Activated naive CD4-positive, alpha-beta T cell treated with anti-CD3 and anti-CD28 coated beads for 36 hours (primary cell): ENCODE measurements around the gene GINM1. TPM values are rescaled to one million over a fixed set of nuclear protein-coding genes. Genes with fewer than 3 reads are reported as not detected.
A peak's percentile ranks its signal among the peaks of the same experiment; 100 is the strongest.

Source experiments
- CTCF ChIA-PET: fragments of 350-600 bp; sonication (Branson Sonifier 250); formaldehyde crosslinking; loops from one replicate; lab custom pipeline; 2021; ENCODE audit warnings: antibody characterized with exemption; lab: Charles Lee
- DNase-seq: peaks from one replicate; pipeline ENCODE4 v3.0.0-alpha.2; 2020
- H3K27ac Mint-ChIP-seq: one replicate; pipeline ENCODE4 v1.8.0; 2021; ENCODE audit warnings: mild to moderate bottlenecking, mixed read lengths
- H3K27me3 Mint-ChIP-seq: one replicate; pipeline ENCODE4 v1.8.0; 2021; ENCODE audit warnings: low read depth, mixed read lengths
- H3K36me3 Mint-ChIP-seq: one replicate; pipeline ENCODE4 v1.8.0; 2021; ENCODE audit warnings: low read depth, mixed read lengths
- H3K4me1 Mint-ChIP-seq: one replicate; pipeline ENCODE4 v1.8.0; 2021; ENCODE audit warnings: low read depth, mixed read lengths
- H3K4me3 Mint-ChIP-seq: one replicate; pipeline ENCODE4 v1.8.0; 2021; ENCODE audit warnings: mild to moderate bottlenecking, moderate library complexity, mixed read lengths
- H3K9me3 Mint-ChIP-seq: one replicate; pipeline ENCODE4 v1.8.0; 2021; ENCODE audit warnings: mixed read lengths
- intact Hi-C: fragments of 100-400 bp; cut with micrococcal nuclease; formaldehyde crosslinking; loops from one replicate; pipeline ENCODE4 v1.15.1; 2023
- total RNA-seq, 2 experiments: library from RNA; stranded (reverse); gene quantifications; one replicate each; pipeline ENCODE4 v1.2.3, GENCODE V29; 2021

The GINM1 gene
- total RNA-seq, 2 experiments from 2014 or later, result 17.6 to 18.4 TPM

DNA sequence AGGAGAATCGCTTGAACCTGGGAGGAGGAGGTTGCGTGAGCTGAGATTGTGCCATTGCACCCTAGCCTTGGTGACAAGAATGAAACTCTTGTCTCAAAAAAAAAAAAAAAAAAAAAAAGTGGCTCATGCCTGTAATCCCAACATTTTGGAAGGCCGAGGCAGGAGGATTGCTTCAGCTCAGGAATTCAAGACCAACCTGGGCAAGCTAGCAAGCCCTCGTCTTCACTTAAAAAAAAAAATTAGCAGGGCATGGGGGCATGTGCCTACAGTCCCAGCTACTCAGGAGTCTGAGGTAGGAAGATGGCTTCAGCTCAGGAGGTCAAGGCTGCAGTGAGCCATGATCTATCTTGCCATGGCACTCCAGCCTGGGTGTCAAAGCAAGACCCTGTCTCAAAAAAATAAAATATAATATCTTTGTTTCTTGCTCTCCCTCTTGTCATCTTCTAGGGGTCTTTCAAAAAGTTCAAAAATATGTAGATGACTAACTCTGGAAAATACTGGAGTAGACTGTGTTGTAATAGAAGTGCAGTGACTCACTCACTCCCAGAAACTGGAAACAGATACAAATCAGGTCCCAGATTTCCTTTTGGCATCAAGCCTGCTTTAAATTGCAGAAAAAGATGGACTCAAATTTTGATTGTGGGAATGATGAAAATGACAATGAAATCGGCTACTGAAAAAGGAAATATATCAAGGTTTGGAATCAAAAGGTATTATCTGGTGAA is 2.8 kb upstream of the GINM1 start:
- Mint-ChIP-seq H3K9me3 (no peaks in the 10 kb centered on the region), H3K4me1 (peaks cover 23% of the 10 kb centered on the region), H3K27ac (no peak overlapping the region), H3K4me3 (no peak overlapping the region), H3K27me3 (no peaks in the 10 kb centered on the region), H3K36me3 (no peaks in the 10 kb centered on the region)
- CTCF ChIA-PET, result interaction anchor here (0.6 to 3.3 kb wide), 6 partner anchors 9 to 527 kb away, joined by 3 to 18 read pairs (median 6); partner anchors contain the start of gene PPIL4
- intact Hi-C loops, result no loop called here
- no peak for DNase-seq

DNA sequence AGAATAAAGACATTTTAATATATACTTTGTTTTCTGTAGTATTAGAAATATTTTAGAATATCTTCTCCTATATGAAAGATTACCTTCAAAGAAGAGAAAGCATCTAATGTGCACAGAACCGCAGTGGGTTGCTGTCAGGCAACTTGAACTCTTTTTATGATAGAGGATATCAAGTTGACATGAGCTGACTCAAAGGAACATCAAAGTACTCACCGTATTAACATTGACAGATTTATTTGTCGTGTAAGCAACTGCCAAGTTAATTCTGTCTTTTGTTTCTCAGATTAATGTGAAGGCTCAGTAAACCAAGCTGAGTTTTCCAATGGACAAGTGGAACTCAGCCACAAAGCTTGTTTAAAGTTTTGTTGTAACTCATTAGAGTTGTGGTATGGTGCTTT is 2.2 kb upstream of the GINM1 start:
- Mint-ChIP-seq H3K4me3 (no peak overlapping the region), H3K27me3 (no peaks in the 10 kb centered on the region), H3K9me3 (no peaks in the 10 kb centered on the region), H3K27ac (no peak overlapping the region), H3K4me1 (peaks cover 23% of the 10 kb centered on the region), H3K36me3 (no peaks in the 10 kb centered on the region)
- no peak for DNase-seq
- intact Hi-C loops, result loop anchor here (2.0 kb wide), 1 partner anchor 359 kb away; the partner anchor contains the start of gene RAET1G
- CTCF ChIA-PET, result interaction anchor here (1.0 to 3.3 kb wide), 2 partner anchors 16 to 19 kb away, joined by 7 to 18 read pairs; partner anchors contain the start of gene PPIL4

DNA sequence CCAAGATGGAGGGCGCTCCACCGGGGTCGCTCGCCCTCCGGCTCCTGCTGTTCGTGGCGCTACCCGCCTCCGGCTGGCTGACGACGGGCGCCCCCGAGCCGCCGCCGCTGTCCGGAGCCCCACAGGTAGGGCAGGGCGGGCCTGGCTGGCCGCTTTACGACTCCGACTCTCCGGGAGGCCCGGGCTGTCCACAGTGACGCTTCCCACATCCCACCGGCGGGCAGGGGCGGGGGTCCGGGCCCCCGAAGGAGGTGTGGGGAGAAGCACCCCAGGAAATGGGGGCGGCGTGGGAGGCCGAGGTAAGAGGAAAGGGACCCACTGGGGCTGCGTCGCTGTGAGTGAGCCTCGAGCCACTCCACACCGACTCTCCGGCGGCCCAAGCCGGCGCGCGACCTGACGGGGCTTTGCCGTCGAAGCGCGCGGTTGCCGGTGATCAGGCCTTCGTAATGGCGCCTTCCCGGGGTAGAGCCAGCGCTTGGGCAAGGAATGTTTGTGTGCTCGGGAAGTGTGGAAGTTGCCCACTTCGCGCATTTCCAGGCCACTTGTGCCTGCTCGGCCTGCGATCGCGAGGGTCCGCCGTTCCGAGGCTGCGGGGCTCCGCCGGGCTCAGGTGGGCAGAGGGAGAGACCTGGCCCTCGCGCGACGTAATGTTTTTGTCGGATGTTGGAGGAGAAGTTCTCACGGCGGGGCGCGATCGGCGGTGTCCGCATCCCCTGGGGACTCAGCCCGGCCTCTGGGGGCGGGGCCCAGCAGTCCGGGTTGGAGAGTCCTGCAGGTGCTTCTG is 427 bp downstream of the GINM1 start:
- Mint-ChIP-seq H3K9me3 (no peaks in the 10 kb centered on the region), H3K4me1 (peaks cover 28% of the 10 kb centered on the region), H3K36me3 (no peaks in the 10 kb centered on the region), H3K27ac (peak overlapping the region; percentile 65), H3K4me3 (peak overlapping the region; percentile 92), H3K27me3 (no peaks in the 10 kb centered on the region)
- peak; percentile 55 for DNase-seq
- intact Hi-C loops, result loop anchor here (1.0 kb wide), 4 partner anchors 82 to 249 kb away; partner anchors contain the start of genes KATNA1, LATS1, PCMT1 and TAB2
- CTCF ChIA-PET, result no interaction called here

DNA sequence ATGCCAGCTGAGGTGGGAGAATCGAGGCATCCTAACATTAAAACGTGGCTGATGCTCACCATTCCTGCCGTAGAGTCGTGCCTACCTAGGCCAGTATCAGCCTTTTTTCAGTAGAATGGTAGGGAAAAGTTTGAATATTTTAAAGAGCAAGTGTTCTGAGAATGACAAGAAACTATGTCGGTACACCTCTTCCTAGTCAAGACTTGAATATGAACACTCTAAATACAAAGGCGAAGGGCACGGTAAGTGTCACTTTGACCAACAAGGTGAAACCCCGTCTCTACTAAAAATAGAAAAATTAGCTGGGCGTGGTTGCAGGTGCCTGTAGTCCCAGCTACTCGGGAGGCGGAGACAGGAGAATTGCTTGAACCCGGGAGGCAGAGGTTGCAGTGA is 1.0 kb downstream of the GINM1 start:
- H3K27me3 Mint-ChIP-seq, result no peaks in the 10 kb centered on the region
- H3K36me3 Mint-ChIP-seq, result no peaks in the 10 kb centered on the region
- intact Hi-C loops, result no loop called here
- CTCF ChIA-PET, result no interaction called here
- H3K4me1 Mint-ChIP-seq, result peaks cover 28% of the 10 kb centered on the region
- no peaks in the 10 kb centered on the region for H3K9me3 Mint-ChIP-seq
- peak; percentile 17 for DNase-seq
- peak overlapping the region; percentile 92 for H3K4me3 Mint-ChIP-seq
- H3K27ac Mint-ChIP-seq, result peak overlapping the region; percentile 65

DNA sequence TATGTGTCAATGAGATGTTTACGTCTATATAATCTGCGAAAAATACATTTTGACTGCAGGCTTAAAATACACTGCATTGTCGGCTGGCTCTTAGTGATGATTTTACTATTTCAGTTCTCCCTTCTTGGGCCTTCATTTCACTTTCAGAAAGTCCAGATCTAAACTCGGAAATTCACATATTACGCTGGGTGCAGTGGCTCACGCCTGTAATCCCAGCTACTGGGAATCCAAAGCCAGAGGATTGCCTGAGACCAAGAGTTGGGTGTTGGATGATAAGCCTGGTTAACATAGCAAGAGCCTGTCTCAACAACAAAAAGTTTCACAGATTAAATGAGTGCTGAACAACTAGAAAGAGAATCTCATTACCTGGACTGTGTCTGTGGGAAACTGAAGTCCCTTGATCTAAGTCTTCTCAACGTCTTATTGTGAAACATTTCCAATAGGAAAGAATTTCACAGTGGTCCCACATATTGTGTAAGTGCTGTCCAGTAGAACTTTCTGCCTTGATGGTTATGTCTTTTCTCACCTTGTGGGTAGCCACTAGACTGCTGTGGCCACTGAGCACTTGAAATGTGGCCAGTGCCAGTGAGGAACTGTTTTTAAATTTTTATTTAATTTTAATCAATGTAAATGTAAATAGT is 1.9 kb downstream of the GINM1 start:
- no peaks in the 10 kb centered on the region for H3K36me3 Mint-ChIP-seq
- H3K4me3 Mint-ChIP-seq, result peak overlapping the region; percentile 42
- H3K27ac Mint-ChIP-seq, result no peak overlapping the region
- no peaks in the 10 kb centered on the region for H3K9me3 Mint-ChIP-seq
- no peaks in the 10 kb centered on the region for H3K27me3 Mint-ChIP-seq
- no peak for DNase-seq
- CTCF ChIA-PET, result interaction anchor here (0.7 kb wide), 2 partner anchors 22 to 119 kb away, joined by 3 to 4 read pairs; partner anchors contain the start of gene PPIL4
- H3K4me1 Mint-ChIP-seq, result peaks cover 28% of the 10 kb centered on the region
- intact Hi-C loops, result no loop called here

DNA sequence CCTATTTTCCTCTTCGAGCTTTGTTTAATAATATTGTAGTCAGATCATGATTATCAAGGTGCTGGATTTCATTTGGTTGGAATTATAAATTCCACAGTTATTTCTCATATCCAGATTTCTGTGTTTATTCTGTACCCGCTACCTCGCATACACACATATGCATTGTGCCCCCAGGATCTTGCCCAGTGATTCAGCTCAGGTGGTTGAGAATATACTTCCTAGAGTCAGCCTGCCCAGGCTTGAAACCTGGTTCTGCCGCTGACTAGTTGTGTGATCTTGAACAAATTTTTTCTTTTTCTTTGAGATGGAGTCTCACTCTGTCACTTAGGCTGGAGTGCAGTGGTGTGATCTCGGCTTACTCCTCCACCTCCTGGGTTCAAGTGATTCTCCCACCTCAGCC is 14.7 kb downstream of the GINM1 start:
- Mint-ChIP-seq H3K27me3 (no peaks in the 10 kb centered on the region), H3K4me1 (no peaks in the 10 kb centered on the region), H3K27ac (no peak overlapping the region), H3K4me3 (no peak overlapping the region), H3K36me3 (peaks cover 18% of the 10 kb centered on the region), H3K9me3 (no peaks in the 10 kb centered on the region)
- no peak for DNase-seq
- intact Hi-C loops, result no loop called here
- CTCF ChIA-PET, result interaction anchor here (0.6 kb wide), 1 partner anchor 66 kb away, joined by 5 read pairs; no protein-coding TSS in a partner anchor

DNA sequence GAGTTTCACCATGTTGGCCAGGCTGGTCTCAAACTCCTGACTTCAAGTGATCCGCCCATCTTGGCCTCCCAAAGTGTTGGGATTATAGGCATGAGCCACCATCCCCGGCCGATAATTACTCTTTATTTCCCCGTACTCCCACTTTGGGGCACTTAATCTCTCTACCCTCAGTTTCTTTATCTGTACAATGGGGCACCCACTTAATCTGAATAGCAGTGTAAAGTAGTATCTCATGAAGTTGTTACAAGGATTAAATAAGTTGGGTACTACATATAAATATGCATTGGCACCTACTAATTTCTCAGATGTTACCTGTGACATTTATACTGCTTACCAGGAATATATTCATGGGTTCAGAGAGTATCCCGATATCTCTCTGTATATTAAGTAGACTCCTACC is 15.2 kb downstream of the GINM1 start:
- peaks cover 18% of the 10 kb centered on the region for H3K36me3 Mint-ChIP-seq
- no peaks in the 10 kb centered on the region for H3K27me3 Mint-ChIP-seq
- CTCF ChIA-PET, result interaction anchor here (0.6 kb wide), 1 partner anchor 65 kb away, joined by 5 read pairs; no protein-coding TSS in a partner anchor
- H3K4me1 Mint-ChIP-seq, result no peaks in the 10 kb centered on the region
- no peak overlapping the region for H3K4me3 Mint-ChIP-seq
- intact Hi-C loops, result no loop called here
- no peaks in the 10 kb centered on the region for H3K9me3 Mint-ChIP-seq
- no peak overlapping the region for H3K27ac Mint-ChIP-seq
- DNase-seq, result no peak

DNA sequence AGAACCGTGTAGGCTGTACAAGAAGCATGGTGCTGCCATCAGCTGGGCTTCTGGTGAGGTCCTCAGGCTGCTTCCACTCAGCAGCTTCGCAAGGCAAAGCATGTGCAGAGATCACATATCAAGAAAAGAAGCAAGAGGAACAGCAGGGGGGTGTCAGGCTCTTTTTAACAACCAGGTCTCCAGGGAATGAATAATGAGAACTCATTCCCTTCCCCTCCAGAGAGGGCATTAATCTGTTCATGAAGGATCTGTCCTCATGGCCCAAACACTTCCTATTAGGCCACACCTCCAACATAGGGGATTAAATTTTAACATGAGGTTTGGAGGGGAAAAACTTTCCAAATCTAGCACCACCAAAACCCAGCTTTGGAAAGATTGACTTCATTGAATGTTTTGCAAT is 20.0 kb downstream of the GINM1 start:
- no peak overlapping the region for H3K4me3 Mint-ChIP-seq

DNA sequence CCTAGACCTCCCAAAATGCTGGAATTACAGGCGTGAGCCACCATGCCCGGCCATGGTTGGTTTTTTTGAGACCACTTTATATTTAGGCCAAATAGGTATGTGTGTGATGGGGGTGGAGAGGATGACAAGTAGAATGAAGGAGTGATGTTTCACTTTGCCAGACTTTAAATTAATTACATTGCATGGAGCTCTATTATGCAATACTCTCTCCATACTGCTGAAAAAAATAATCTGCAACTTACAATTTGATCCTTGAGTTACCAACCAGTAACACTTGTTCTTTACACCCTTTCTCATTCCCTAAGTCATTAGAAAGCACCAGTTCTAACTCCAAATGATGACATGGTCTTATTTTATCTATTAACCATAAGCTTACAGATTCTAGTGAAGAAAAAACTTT is 26.8 kb downstream of the GINM1 start:
- no peaks in the 10 kb centered on the region for H3K27me3 Mint-ChIP-seq
- H3K9me3 Mint-ChIP-seq, result no peaks in the 10 kb centered on the region
- peaks cover 8% of the 10 kb centered on the region for H3K36me3 Mint-ChIP-seq
- no peak for DNase-seq
- intact Hi-C loops, result no loop called here
- H3K4me3 Mint-ChIP-seq, result no peak overlapping the region
- CTCF ChIA-PET, result no interaction called here
- H3K4me1 Mint-ChIP-seq, result no peaks in the 10 kb centered on the region
- H3K27ac Mint-ChIP-seq, result no peak overlapping the region

More for the DNA sequence above, 20.0 kb downstream of the GINM1 start:
- Mint-ChIP-seq H3K27me3 (no peaks in the 10 kb centered on the region), H3K27ac (no peak overlapping the region), H3K4me1 (no peaks in the 10 kb centered on the region), H3K36me3 (peaks cover 9% of the 10 kb centered on the region), H3K9me3 (no peaks in the 10 kb centered on the region)
- CTCF ChIA-PET, result no interaction called here
- DNase-seq, result no peak
- intact Hi-C loops, result no loop called here

DNA sequence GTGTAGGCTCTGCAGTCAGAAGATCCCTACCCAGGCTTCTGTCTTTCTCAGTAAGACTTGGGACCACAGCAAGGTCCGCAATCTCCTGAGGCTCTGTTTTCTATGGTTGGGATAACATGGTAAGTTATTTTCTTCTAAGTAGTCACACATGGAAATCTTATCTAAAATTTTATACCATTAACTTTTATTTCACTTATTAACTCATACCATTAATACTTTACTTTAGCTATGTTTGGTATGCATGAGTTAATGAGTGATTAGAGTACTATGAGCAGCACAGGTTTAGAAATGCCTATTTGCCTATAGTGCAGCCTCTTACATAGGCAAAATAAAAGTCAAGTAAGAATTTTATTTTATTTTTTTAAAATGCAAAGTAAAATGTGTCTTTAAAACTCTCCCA is 27.2 kb downstream of the GINM1 start:
- CTCF ChIA-PET, result no interaction called here
- Mint-ChIP-seq H3K4me1 (no peaks in the 10 kb centered on the region), H3K9me3 (no peaks in the 10 kb centered on the region), H3K4me3 (no peak overlapping the region), H3K36me3 (peaks cover 10% of the 10 kb centered on the region), H3K27ac (no peak overlapping the region), H3K27me3 (no peaks in the 10 kb centered on the region)
- intact Hi-C loops, result no loop called here
- DNase-seq, result no peak

DNA sequence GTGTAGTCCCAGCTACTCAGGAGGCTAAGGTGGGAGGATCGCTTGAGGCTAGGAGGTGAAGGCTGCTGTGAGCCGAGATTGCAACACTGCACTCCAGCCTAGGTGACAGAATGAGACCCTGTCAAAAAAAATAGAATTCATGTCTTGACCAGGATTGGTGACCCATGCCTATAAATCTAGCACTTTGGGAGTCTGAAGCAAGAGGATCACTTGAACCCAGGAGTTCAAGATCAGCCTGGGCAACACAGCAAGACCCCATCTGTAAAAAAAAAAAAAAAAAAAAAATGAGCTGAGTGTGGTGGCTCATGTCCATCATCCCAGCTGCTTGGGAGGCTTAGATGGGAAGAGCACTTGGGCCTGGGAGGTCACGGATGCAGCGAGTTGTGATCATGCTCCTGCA is 34.3 kb downstream of the GINM1 start:
- peaks cover 19% of the 10 kb centered on the region for H3K36me3 Mint-ChIP-seq
- CTCF ChIA-PET, result no interaction called here
- H3K27me3 Mint-ChIP-seq, result no peaks in the 10 kb centered on the region
- no peak overlapping the region for H3K27ac Mint-ChIP-seq
- H3K9me3 Mint-ChIP-seq, result no peaks in the 10 kb centered on the region
- no peak overlapping the region for H3K4me3 Mint-ChIP-seq
- DNase-seq, result no peak
- H3K4me1 Mint-ChIP-seq, result no peaks in the 10 kb centered on the region
- intact Hi-C loops, result no loop called here

DNA sequence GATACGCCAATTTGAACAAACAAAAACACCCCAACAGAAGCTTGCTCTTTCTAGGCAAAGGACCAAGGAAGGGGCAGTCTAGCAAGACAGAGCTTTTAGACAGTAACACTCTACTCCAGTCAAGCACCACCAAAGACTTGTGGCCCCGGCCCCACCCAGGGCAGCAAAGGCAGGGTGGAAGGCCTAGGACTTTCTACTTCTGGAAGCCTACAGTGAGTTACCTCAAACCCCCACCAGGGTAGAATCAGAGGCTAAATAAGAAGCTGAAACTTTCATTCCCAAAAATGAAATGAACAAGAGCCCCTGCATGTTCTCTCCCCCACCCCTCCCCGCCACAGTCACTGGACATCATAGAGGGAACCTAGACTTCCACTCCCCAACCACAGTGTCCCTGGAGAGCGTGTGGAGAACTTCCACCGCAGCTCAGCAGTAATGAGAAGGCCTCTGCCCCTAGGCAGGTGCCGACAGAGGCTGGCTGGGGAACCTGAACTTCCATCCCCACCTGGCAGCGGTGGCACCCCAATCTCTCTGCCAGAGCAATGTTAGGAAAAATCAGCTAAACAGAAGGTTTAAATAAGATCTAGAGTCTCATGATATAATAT is 42.3 kb downstream of the GINM1 start:
- H3K4me3 Mint-ChIP-seq, result no peak overlapping the region
- no peak overlapping the region for H3K27ac Mint-ChIP-seq
- CTCF ChIA-PET, result no interaction called here
- no peaks in the 10 kb centered on the region for H3K27me3 Mint-ChIP-seq
- no peak for DNase-seq
- intact Hi-C loops, result no loop called here
- H3K4me1 Mint-ChIP-seq, result peaks cover 17% of the 10 kb centered on the region
- peaks cover 3% of the 10 kb centered on the region for H3K9me3 Mint-ChIP-seq
- peaks cover 12% of the 10 kb centered on the region for H3K36me3 Mint-ChIP-seq
